Effector memory CD8-positive, alpha-beta T cell (primary cell): ENCODE results near the gene CCT2.

Source experiments
- ATAC-seq: fragments of 150-1000 bp; cut with Tn5 transposase; replicated peaks from 2 replicates; pipeline ENCODE4 v1.10.0; 2021; ENCODE audit warnings: mild to moderate bottlenecking, moderate library complexity
- DNase-seq, 3 experiments: peaks; one replicate each; pipeline ENCODE4 v3.0.0; 2021
- H3K27ac Mint-ChIP-seq, 2 donors: one replicate each; pipeline ENCODE4 v1.8.0; 2022; ENCODE audit warnings: mild to moderate bottlenecking in 2 of 2, mixed read lengths in 2 of 2, moderate library complexity in 2 of 2
- H3K27me3 Mint-ChIP-seq, 2 donors: one replicate each; pipeline ENCODE4 v1.8.0; 2022; ENCODE audit warnings: mixed read lengths in 2 of 2
- H3K36me3 Mint-ChIP-seq: one replicate; pipeline ENCODE4 v1.8.0; 2022; ENCODE audit warnings: mild to moderate bottlenecking, moderate library complexity, mixed read lengths; ENCODE audit not compliant: insufficient read depth
- H3K4me1 Mint-ChIP-seq, 2 donors: one replicate each; pipeline ENCODE4 v1.8.0; 2022; ENCODE audit warnings: low read depth in 2 of 2, mixed read lengths in 2 of 2
- H3K4me3 Mint-ChIP-seq, 2 donors: one replicate each; pipeline ENCODE4 v1.8.0; 2022; ENCODE audit warnings: mild to moderate bottlenecking in 2 of 2, mixed read lengths in 2 of 2, moderate library complexity in 2 of 2
- H3K9me3 Mint-ChIP-seq, 2 donors: one replicate each; pipeline ENCODE4 v1.8.0; 2022; ENCODE audit warnings: mixed read lengths in 2 of 2

The CCT2 gene

GRCh38 chr12:69569236-69569635 lies 16.0 kb upstream of the CCT2 start:
- Mint-ChIP-seq H3K36me3 (peaks cover 36% of the 10 kb centered on the region), H3K4me1 (no peaks in the 10 kb centered on the region), H3K4me3 (no peak overlapping the region), H3K27me3 (no peaks in the 10 kb centered on the region), H3K9me3 (no peaks in the 10 kb centered on the region), H3K27ac (peak overlapping the region; percentile 24 to 86)
- ATAC-seq, result no peak
- DNase-seq, result no peak

DNA sequence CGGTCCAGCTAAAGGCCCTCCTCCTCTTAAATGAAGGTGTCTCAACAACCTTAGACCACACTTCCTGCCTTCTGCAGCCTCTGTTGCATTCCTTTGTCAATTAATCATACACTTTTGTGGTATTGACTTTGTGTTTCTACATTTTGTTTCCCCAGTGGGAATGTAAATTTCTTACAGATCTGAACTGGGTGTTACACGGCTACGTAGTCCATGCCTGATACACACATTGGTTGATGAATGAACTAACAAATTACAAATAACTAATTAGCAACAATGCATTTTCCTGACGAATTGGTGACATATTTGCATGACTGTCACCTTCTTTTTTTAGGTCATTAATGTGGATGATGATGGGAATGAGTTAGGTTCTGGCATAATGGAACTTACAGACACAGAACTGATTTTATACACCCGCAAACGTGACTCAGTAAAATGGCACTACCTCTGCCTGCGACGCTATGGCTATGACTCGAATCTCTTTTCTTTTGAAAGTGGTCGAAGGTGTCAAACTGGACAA lies 15.2 kb upstream of the CCT2 start:
- H3K36me3 Mint-ChIP-seq, result peaks cover 42% of the 10 kb centered on the region
- no peak for ATAC-seq
- no peaks in the 10 kb centered on the region for H3K9me3 Mint-ChIP-seq
- H3K27me3 Mint-ChIP-seq, result no peaks in the 10 kb centered on the region
- no peak for DNase-seq
- no peaks in the 10 kb centered on the region for H3K4me1 Mint-ChIP-seq
- peak overlapping the region in 1 of 2 donors; percentile 86 for H3K27ac Mint-ChIP-seq
- H3K4me3 Mint-ChIP-seq, result no peak overlapping the region

- Mint-ChIP-seq H3K4me3 (no peak overlapping the region), H3K36me3 (peaks cover 45% of the 10 kb centered on the region), H3K27ac (peak overlapping the region in 1 of 2 donors; percentile 51), H3K27me3 (no peaks in the 10 kb centered on the region), H3K9me3 (no peaks in the 10 kb centered on the region), H3K4me1 (no peaks in the 10 kb centered on the region)
- ATAC-seq (peak; percentile 97), DNase-seq (peak; percentile 49 to 63 (median 55))
These were observed 14.5 kb upstream of the CCT2 start for GRCh38 chr12:69570545-69571399.

GRCh38 chr12:69575346-69575745 lies 9.9 kb upstream of the CCT2 start:
- no peaks in the 10 kb centered on the region for H3K4me1 Mint-ChIP-seq
- no peaks in the 10 kb centered on the region for H3K27me3 Mint-ChIP-seq
- DNase-seq (no peak), ATAC-seq (no peak)
- no peak overlapping the region for H3K27ac Mint-ChIP-seq
- H3K4me3 Mint-ChIP-seq, result no peak overlapping the region
- peaks cover 46% of the 10 kb centered on the region for H3K36me3 Mint-ChIP-seq
- H3K9me3 Mint-ChIP-seq, result no peaks in the 10 kb centered on the region

GRCh38 chr12:69578283-69578682 lies 7.0 kb upstream of the CCT2 start:
- H3K27ac Mint-ChIP-seq, result no peak overlapping the region
- H3K27me3 Mint-ChIP-seq, result no peaks in the 10 kb centered on the region
- H3K4me3 Mint-ChIP-seq, result no peak overlapping the region
- H3K9me3 Mint-ChIP-seq, result no peaks in the 10 kb centered on the region
- ATAC-seq (no peak), DNase-seq (no peak)
- no peaks in the 10 kb centered on the region for H3K4me1 Mint-ChIP-seq
- H3K36me3 Mint-ChIP-seq, result peaks cover 20% of the 10 kb centered on the region

GRCh38 chr12:69579029-69579428 lies 6.2 kb upstream of the CCT2 start:
- H3K4me3 Mint-ChIP-seq, result no peak overlapping the region
- no peak overlapping the region for H3K27ac Mint-ChIP-seq
- DNase-seq (no peak), ATAC-seq (no peak)
- no peaks in the 10 kb centered on the region for H3K27me3 Mint-ChIP-seq
- H3K9me3 Mint-ChIP-seq, result no peaks in the 10 kb centered on the region
- peaks cover 17% of the 10 kb centered on the region for H3K36me3 Mint-ChIP-seq
- H3K4me1 Mint-ChIP-seq, result no peaks in the 10 kb centered on the region

DNA sequence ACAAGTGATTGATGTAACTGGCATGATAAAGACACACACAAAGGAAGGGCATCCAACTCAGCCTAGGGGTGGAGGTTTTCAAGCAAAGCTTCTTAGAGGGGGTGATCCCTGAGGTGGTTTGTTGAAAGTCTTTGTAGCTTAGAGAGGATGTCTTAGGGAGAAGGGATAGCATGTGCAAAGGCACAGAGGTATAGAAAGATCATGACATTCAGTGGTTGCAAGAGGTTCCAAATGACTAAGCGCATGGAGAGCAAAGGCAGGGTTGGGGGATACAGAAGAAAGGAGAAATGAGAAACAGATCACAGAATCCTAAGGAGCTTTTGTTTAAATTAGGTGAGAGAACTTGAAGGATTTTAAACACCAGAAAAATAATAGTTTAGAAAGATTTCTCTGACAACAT lies 5.2 kb upstream of the CCT2 start:
- no peaks in the 10 kb centered on the region for H3K9me3 Mint-ChIP-seq
- H3K4me1 Mint-ChIP-seq, result no peaks in the 10 kb centered on the region
- H3K4me3 Mint-ChIP-seq, result no peak overlapping the region
- no peak for DNase-seq
- H3K27ac Mint-ChIP-seq, result peak overlapping the region in 1 of 2 donors; percentile 24
- H3K36me3 Mint-ChIP-seq, result peaks cover 9% of the 10 kb centered on the region
- no peaks in the 10 kb centered on the region for H3K27me3 Mint-ChIP-seq
- ATAC-seq, result no peak

DNA sequence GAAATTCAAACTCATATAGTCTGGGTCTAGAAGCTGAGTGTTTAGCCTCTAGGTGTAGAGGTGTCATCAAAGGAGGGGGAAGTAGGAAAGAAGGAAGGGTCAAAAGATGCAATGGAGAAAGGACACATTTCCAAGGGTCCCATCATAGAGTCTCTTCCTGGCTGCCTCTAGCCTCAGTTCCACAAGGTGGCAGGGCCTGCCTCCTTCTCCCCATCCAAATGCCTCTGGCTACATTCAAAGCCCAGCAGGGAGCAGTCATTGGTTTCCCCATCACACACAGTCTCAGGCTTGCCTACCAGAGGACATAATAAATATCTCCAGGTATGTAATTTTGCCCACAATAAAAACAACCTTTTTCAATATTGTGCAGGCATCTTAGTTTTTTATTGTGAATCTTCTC lies 2.1 kb upstream of the CCT2 start:
- Mint-ChIP-seq H3K4me3 (no peak overlapping the region), H3K9me3 (no peaks in the 10 kb centered on the region), H3K27me3 (no peaks in the 10 kb centered on the region), H3K4me1 (peaks cover 8 to 11% of the 10 kb centered on the region in 2 donors), H3K36me3 (peaks cover 28% of the 10 kb centered on the region), H3K27ac (no peak overlapping the region)
- no peak for DNase-seq
- ATAC-seq, result no peak

GRCh38 chr12:69588527-69588926 lies 3.3 kb downstream of the CCT2 start:
- ATAC-seq, result no peak
- H3K36me3 Mint-ChIP-seq, result peaks cover 81% of the 10 kb centered on the region

GRCh38 chr12:69589082-69589481 lies 3.8 kb downstream of the CCT2 start:
- DNase-seq, result no peak
- Mint-ChIP-seq H3K27me3 (no peaks in the 10 kb centered on the region), H3K36me3 (peaks cover 87% of the 10 kb centered on the region), H3K27ac (peak overlapping the region in 1 of 2 donors; percentile 35), H3K4me3 (peak overlapping the region in 1 of 2 donors; percentile 12), H3K4me1 (peaks cover 8 to 11% of the 10 kb centered on the region in 2 donors), H3K9me3 (no peaks in the 10 kb centered on the region)
- ATAC-seq, result no peak

More at GRCh38 chr12:69588527-69588926, 3.3 kb downstream of the CCT2 start:
- H3K4me1 Mint-ChIP-seq, result peaks cover 8 to 11% of the 10 kb centered on the region in 2 donors
- no peak overlapping the region for H3K4me3 Mint-ChIP-seq
- no peaks in the 10 kb centered on the region for H3K27me3 Mint-ChIP-seq
- no peaks in the 10 kb centered on the region for H3K9me3 Mint-ChIP-seq
- no peak for DNase-seq
- H3K27ac Mint-ChIP-seq, result no peak overlapping the region

- peak overlapping the region in 1 of 2 donors; percentile 56 for H3K27ac Mint-ChIP-seq
- H3K36me3 Mint-ChIP-seq, result peaks cover 98% of the 10 kb centered on the region
- H3K4me1 Mint-ChIP-seq, result peaks cover 4 to 8% of the 10 kb centered on the region in 2 donors
- ATAC-seq, result no peak
- H3K27me3 Mint-ChIP-seq, result no peaks in the 10 kb centered on the region
- no peaks in the 10 kb centered on the region for H3K9me3 Mint-ChIP-seq
- no peak for DNase-seq
- H3K4me3 Mint-ChIP-seq, result no peak overlapping the region
These were observed 10.4 kb downstream of the CCT2 start for GRCh38 chr12:69595689-69596088.

- DNase-seq (no peak), ATAC-seq (no peak)
- H3K4me1 Mint-ChIP-seq, result peaks cover 4 to 8% of the 10 kb centered on the region in 2 donors
- H3K27ac Mint-ChIP-seq, result no peak overlapping the region
- H3K9me3 Mint-ChIP-seq, result no peaks in the 10 kb centered on the region
- H3K36me3 Mint-ChIP-seq, result peaks cover 98% of the 10 kb centered on the region
- H3K4me3 Mint-ChIP-seq, result no peak overlapping the region
- no peaks in the 10 kb centered on the region for H3K27me3 Mint-ChIP-seq
These were observed 13.0 kb downstream of the CCT2 start for GRCh38 chr12:69598174-69598753.

DNA sequence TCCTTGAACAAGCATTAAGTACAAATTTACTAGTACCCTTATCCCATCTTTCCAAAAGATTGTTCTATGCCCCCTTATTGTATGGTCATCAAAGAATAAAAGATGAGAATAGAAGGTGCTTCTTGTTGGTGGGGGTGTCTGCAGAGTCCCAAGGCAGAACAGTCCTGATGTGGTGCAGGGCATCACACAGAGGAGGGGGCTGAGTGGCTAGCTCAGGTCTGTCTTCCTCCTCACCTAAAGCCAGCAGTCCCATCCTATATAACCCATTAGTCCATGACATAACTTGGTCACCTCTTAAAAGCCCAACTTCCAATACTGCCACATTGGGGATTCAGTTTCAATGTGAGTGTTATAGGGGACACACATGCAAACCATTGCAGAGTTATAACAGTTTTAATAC lies 15.5 kb downstream of the CCT2 start:
- peaks cover 78% of the 10 kb centered on the region for H3K36me3 Mint-ChIP-seq
- no peaks in the 10 kb centered on the region for H3K27me3 Mint-ChIP-seq
- DNase-seq, result no peak
- H3K9me3 Mint-ChIP-seq, result no peaks in the 10 kb centered on the region
- no peak for ATAC-seq
- H3K4me3 Mint-ChIP-seq, result no peak overlapping the region
- H3K27ac Mint-ChIP-seq, result no peak overlapping the region
- H3K4me1 Mint-ChIP-seq, result peaks cover 3 to 7% of the 10 kb centered on the region in 2 donors
